ENCODE data around the gene PTPRD. TPM values are rescaled to one million over a fixed set of nuclear protein-coding genes. Genes with fewer than 3 reads are reported as not detected.

PTPRD gene
- total RNA-seq, 2 experiments from 2014 or later: not detected

- no peak overlapping the region for H3K27ac Mint-ChIP-seq
- ChIA-PET POLR2A (no interaction called here), CTCF (no interaction called here)
- H3K4me3 Mint-ChIP-seq: no peak overlapping the region
- H3K9me3 Mint-ChIP-seq (ENCODE audit: insufficient read depth): no peaks in the 10 kb centered on the region
- DNase-seq (no peak), ATAC-seq (no peak)
- no peaks in the 10 kb centered on the region for H3K36me3 Mint-ChIP-seq (ENCODE audit: low read depth)
- no peaks in the 10 kb centered on the region for H3K27me3 Mint-ChIP-seq (ENCODE audit: low read depth)
- no peaks in the 10 kb centered on the region for H3K4me1 Mint-ChIP-seq (ENCODE audit: low read depth)
Observed at GRCh38 chr9:9730174-9730573, 882.6 kb downstream of the PTPRD start.

GRCh38 chr9:9729082-9729481, 883.7 kb downstream of the PTPRD start:
- H3K36me3 Mint-ChIP-seq (ENCODE audit: low read depth): no peaks in the 10 kb centered on the region
- ChIA-PET POLR2A (no interaction called here), CTCF (no interaction called here)
- no peak for ATAC-seq
- no peaks in the 10 kb centered on the region for H3K27me3 Mint-ChIP-seq (ENCODE audit: low read depth)
- no peak overlapping the region for H3K4me3 Mint-ChIP-seq
- H3K9me3 Mint-ChIP-seq (ENCODE audit: insufficient read depth): no peaks in the 10 kb centered on the region
- no peak overlapping the region for H3K27ac Mint-ChIP-seq
- DNase-seq: no peak
- H3K4me1 Mint-ChIP-seq (ENCODE audit: low read depth): no peaks in the 10 kb centered on the region

GRCh38 chr9:9719373-9720112, 893.3 kb downstream of the PTPRD start:
- ATAC-seq: no peak
- POLR2A ChIA-PET: no interaction called here

GRCh38 chr9:9718691-9719090, 894.1 kb downstream of the PTPRD start:
- Mint-ChIP-seq H3K4me3 (no peak overlapping the region), H3K9me3 (ENCODE audit: insufficient read depth) (peaks cover 10% of the 10 kb centered on the region), H3K27ac (no peak overlapping the region), H3K27me3 (ENCODE audit: low read depth) (no peaks in the 10 kb centered on the region), H3K36me3 (ENCODE audit: low read depth) (no peaks in the 10 kb centered on the region), H3K4me1 (ENCODE audit: low read depth) (no peaks in the 10 kb centered on the region)
- CTCF ChIA-PET: no interaction called here
- DNase-seq (no peak), ATAC-seq (no peak)
- POLR2A ChIA-PET: no interaction called here

More at GRCh38 chr9:9719373-9720112, 893.3 kb downstream of the PTPRD start:
- Mint-ChIP-seq H3K4me3 (no peak overlapping the region), H3K27ac (no peak overlapping the region), H3K36me3 (ENCODE audit: low read depth) (no peaks in the 10 kb centered on the region), H3K4me1 (ENCODE audit: low read depth) (no peaks in the 10 kb centered on the region), H3K27me3 (ENCODE audit: low read depth) (no peaks in the 10 kb centered on the region), H3K9me3 (ENCODE audit: insufficient read depth) (peaks cover 10% of the 10 kb centered on the region)
- no peak for DNase-seq
- CTCF ChIA-PET: no interaction called here

- Mint-ChIP-seq H3K27ac (no peak overlapping the region), H3K9me3 (ENCODE audit: insufficient read depth) (peaks cover 6% of the 10 kb centered on the region), H3K36me3 (ENCODE audit: low read depth) (no peaks in the 10 kb centered on the region), H3K27me3 (ENCODE audit: low read depth) (no peaks in the 10 kb centered on the region), H3K4me3 (no peak overlapping the region), H3K4me1 (ENCODE audit: low read depth) (no peaks in the 10 kb centered on the region)
- ATAC-seq: no peak
- ChIA-PET POLR2A (no interaction called here), CTCF (no interaction called here)
- no peak for DNase-seq
Observed at GRCh38 chr9:9679433-9679832, 933.4 kb downstream of the PTPRD start.

- peaks cover 6% of the 10 kb centered on the region for H3K9me3 Mint-ChIP-seq (ENCODE audit: insufficient read depth)
- ATAC-seq: no peak
- CTCF ChIA-PET: no interaction called here
Observed at GRCh38 chr9:9674461-9674860, 938.3 kb downstream of the PTPRD start.

GRCh38 chr9:9670454-9670853, 942.3 kb downstream of the PTPRD start:
- ATAC-seq (no peak), DNase-seq (no peak)
- Mint-ChIP-seq H3K36me3 (ENCODE audit: low read depth) (no peaks in the 10 kb centered on the region), H3K4me1 (ENCODE audit: low read depth) (no peaks in the 10 kb centered on the region), H3K4me3 (no peak overlapping the region), H3K27me3 (ENCODE audit: low read depth) (no peaks in the 10 kb centered on the region), H3K27ac (no peak overlapping the region), H3K9me3 (ENCODE audit: insufficient read depth) (peaks cover 6% of the 10 kb centered on the region)
- CTCF ChIA-PET: no interaction called here
- POLR2A ChIA-PET: no interaction called here

More at GRCh38 chr9:9674461-9674860, 938.3 kb downstream of the PTPRD start:
- no peak for DNase-seq
- H3K4me1 Mint-ChIP-seq (ENCODE audit: low read depth): no peaks in the 10 kb centered on the region
- H3K27me3 Mint-ChIP-seq (ENCODE audit: low read depth): no peaks in the 10 kb centered on the region
- H3K36me3 Mint-ChIP-seq (ENCODE audit: low read depth): no peaks in the 10 kb centered on the region
- POLR2A ChIA-PET: no interaction called here
- no peak overlapping the region for H3K4me3 Mint-ChIP-seq
- H3K27ac Mint-ChIP-seq: no peak overlapping the region

- no peak overlapping the region for H3K4me3 Mint-ChIP-seq
- no peaks in the 10 kb centered on the region for H3K27me3 Mint-ChIP-seq (ENCODE audit: low read depth)
- H3K27ac Mint-ChIP-seq: no peak overlapping the region
- H3K4me1 Mint-ChIP-seq (ENCODE audit: low read depth): no peaks in the 10 kb centered on the region
- ATAC-seq (no peak), DNase-seq (no peak)
- ChIA-PET CTCF (no interaction called here), POLR2A (no interaction called here)
- no peaks in the 10 kb centered on the region for H3K9me3 Mint-ChIP-seq (ENCODE audit: insufficient read depth)
- H3K36me3 Mint-ChIP-seq (ENCODE audit: low read depth): no peaks in the 10 kb centered on the region
Observed at GRCh38 chr9:9645006-9645405, 967.8 kb downstream of the PTPRD start.

GRCh38 chr9:9631284-9631683, 981.5 kb downstream of the PTPRD start:
- Mint-ChIP-seq H3K9me3 (ENCODE audit: insufficient read depth) (peaks cover 11% of the 10 kb centered on the region), H3K27ac (no peak overlapping the region), H3K4me3 (no peak overlapping the region), H3K4me1 (ENCODE audit: low read depth) (no peaks in the 10 kb centered on the region), H3K27me3 (ENCODE audit: low read depth) (no peaks in the 10 kb centered on the region), H3K36me3 (ENCODE audit: low read depth) (no peaks in the 10 kb centered on the region)
- ATAC-seq: no peak
- POLR2A ChIA-PET: no interaction called here
- CTCF ChIA-PET: no interaction called here
- DNase-seq: no peak

- no peak for ATAC-seq
- no peak overlapping the region for H3K4me3 Mint-ChIP-seq
- POLR2A ChIA-PET: no interaction called here
- H3K4me1 Mint-ChIP-seq (ENCODE audit: low read depth): no peaks in the 10 kb centered on the region
- no peak for DNase-seq
- CTCF ChIA-PET: no interaction called here
- peaks cover 5% of the 10 kb centered on the region for H3K9me3 Mint-ChIP-seq (ENCODE audit: insufficient read depth)
- no peak overlapping the region for H3K27ac Mint-ChIP-seq
- no peaks in the 10 kb centered on the region for H3K27me3 Mint-ChIP-seq (ENCODE audit: low read depth)
- H3K36me3 Mint-ChIP-seq (ENCODE audit: low read depth): no peaks in the 10 kb centered on the region
Observed at GRCh38 chr9:9625248-9625647, 987.6 kb downstream of the PTPRD start.

- H3K4me1 Mint-ChIP-seq (ENCODE audit: low read depth): no peaks in the 10 kb centered on the region
- peaks cover 5% of the 10 kb centered on the region for H3K9me3 Mint-ChIP-seq (ENCODE audit: insufficient read depth)
- ChIA-PET CTCF (no interaction called here), POLR2A (no interaction called here)
- no peak overlapping the region for H3K27ac Mint-ChIP-seq
- H3K4me3 Mint-ChIP-seq: no peak overlapping the region
- DNase-seq: no peak
- no peaks in the 10 kb centered on the region for H3K36me3 Mint-ChIP-seq (ENCODE audit: low read depth)
- ATAC-seq: no peak
- no peaks in the 10 kb centered on the region for H3K27me3 Mint-ChIP-seq (ENCODE audit: low read depth)
Observed at GRCh38 chr9:9623506-9623905, 989.3 kb downstream of the PTPRD start.

- no peak overlapping the region for H3K27ac Mint-ChIP-seq
- ATAC-seq (no peak), DNase-seq (no peak)
- H3K9me3 Mint-ChIP-seq (ENCODE audit: insufficient read depth): peaks cover 3% of the 10 kb centered on the region
- H3K27me3 Mint-ChIP-seq (ENCODE audit: low read depth): no peaks in the 10 kb centered on the region
- H3K4me1 Mint-ChIP-seq (ENCODE audit: low read depth): no peaks in the 10 kb centered on the region
- H3K36me3 Mint-ChIP-seq (ENCODE audit: low read depth): no peaks in the 10 kb centered on the region
- POLR2A ChIA-PET: no interaction called here
- CTCF ChIA-PET: no interaction called here
- no peak overlapping the region for H3K4me3 Mint-ChIP-seq
Observed at GRCh38 chr9:9621355-9621940, 991.4 kb downstream of the PTPRD start.

GRCh38 chr9:9620736-9621135, 992.1 kb downstream of the PTPRD start:
- no peak for ATAC-seq
- no peaks in the 10 kb centered on the region for H3K27me3 Mint-ChIP-seq (ENCODE audit: low read depth)

More at GRCh38 chr9:9620736-9621135, 992.1 kb downstream of the PTPRD start:
- Mint-ChIP-seq H3K9me3 (ENCODE audit: insufficient read depth) (no peaks in the 10 kb centered on the region), H3K27ac (no peak overlapping the region), H3K4me3 (no peak overlapping the region), H3K4me1 (ENCODE audit: low read depth) (no peaks in the 10 kb centered on the region), H3K36me3 (ENCODE audit: low read depth) (no peaks in the 10 kb centered on the region)
- no peak for DNase-seq
- ChIA-PET CTCF (no interaction called here), POLR2A (no interaction called here)

All from activated CD8-positive, alpha-beta T cell treated with anti-CD3 and anti-CD28 coated beads, Interleukin-2, amount 10 ng/mL, durations not matched to agents 7 days and 5 days (primary cell).